K562 (cell line): ENCODE results near the gene TMEM101. TPM values are rescaled to one million over a fixed set of nuclear protein-coding genes. Genes with fewer than 3 reads are reported as not detected.

Experiments
- ARID1B ChIP-seq: fragments of 450-650 bp; IDR thresholded peaks from 2 replicates; pipeline ENCODE4 v1.6.1; 2016; ENCODE audit warnings: antibody characterized with exemption, mild to moderate bottlenecking, inconsistent platforms
- CHD2 ChIP-seq: IDR thresholded peaks from 2 replicates; pipeline ENCODE4 v1.6.1; 2011; ENCODE audit warnings: low read depth, low read length
- RFX5 ChIP-seq: IDR thresholded peaks from 2 replicates; pipeline ENCODE4 v1.6.1; 2011; ENCODE audit warnings: low read depth, mild to moderate bottlenecking, improper control_type of control experiment, low read length
- SNAPC5 ChIP-seq: fragments of 250-450 bp; sonication (Bioruptor Pico); IDR thresholded peaks from 2 replicates; pipeline ENCODE4 v1.8.0; 2021; ENCODE audit warnings: moderate library complexity, mild to moderate bottlenecking, inconsistent platforms
- TCF15 ChIP-seq: fragments of 250-450 bp; sonication (Bioruptor Pico); IDR thresholded peaks from 2 replicates; pipeline ENCODE4 v1.8.0; 2022; ENCODE audit warnings: moderate library complexity, mild to moderate bottlenecking, inconsistent platforms
- WHSC1 ChIP-seq: IDR thresholded peaks from one replicate; pipeline ENCODE4 v1.6.1; 2012; ENCODE audit warnings: low read length, control low read depth, inconsistent platforms
- ZBED1 ChIP-seq: IDR thresholded peaks from 2 replicates; pipeline ENCODE4 v1.6.1; 2014
- ZNF445 ChIP-seq: fragments of 250-450 bp; sonication (Bioruptor Pico); IDR thresholded peaks from 2 replicates; pipeline ENCODE4 v1.4.0; 2020; ENCODE audit warnings: low read depth, mild to moderate bottlenecking, moderate library complexity
- polyA plus RNA-seq, 8 experiments: library from polyadenylated mRNA; depleted of rRNA in 4 of 8; stranded (reverse) in 5 of 8; unstranded in 3 of 8; fragments of >200 nt; fragmentation: Nextera tagmentation in 2 of 8; fragmentation: Illumina TruSeq in 1 of 8; extraction: Ambion mirVana in 2 of 8; extraction: Trizol in 1 of 8; gene quantifications; 2 replicates each; pipeline versions ENCODE4 v1.2.1 to v1.2.3, GENCODE V29; 2011 to 2014; ENCODE audit warnings: inconsistent platforms in 1 of 8, missing spikeins in 1 of 8
- total RNA-seq, 7 experiments: library from RNA; depleted of rRNA in 6 of 7; stranded (reverse); fragments of >200 nt in 6 of 7; fragmentation: Illumina TruSeq in 2 of 7; extraction: Trizol in 2 of 7; gene quantifications; 2 replicates each; pipeline versions ENCODE4 v1.2.1 to v1.2.3, GENCODE V29; 2011 to 2021; ENCODE audit warnings: low replicate concordance in 1 of 7
- TF ChIP-seq, protein P1 (sequence below), 2 experiments: IDR thresholded peaks in 1 of 2; conservative IDR thresholded peaks in 1 of 2; 2 replicates each; pipeline ENCODE4 v1.6.1; 2016; ENCODE audit warnings: low read depth in 2 of 2, mild to moderate bottlenecking in 1 of 2, missing compliant biosample characterization in 1 of 2, missing genetic modification characterization in 1 of 2, moderate library complexity in 1 of 2

Gene TMEM101
- total and polyA plus RNA-seq, 9 of the 15 experiments (the other 6 are each of a cell fraction or from before 2014, with no cell fraction given) = 21.2 to 110 (median 37.8) TPM

DNA sequence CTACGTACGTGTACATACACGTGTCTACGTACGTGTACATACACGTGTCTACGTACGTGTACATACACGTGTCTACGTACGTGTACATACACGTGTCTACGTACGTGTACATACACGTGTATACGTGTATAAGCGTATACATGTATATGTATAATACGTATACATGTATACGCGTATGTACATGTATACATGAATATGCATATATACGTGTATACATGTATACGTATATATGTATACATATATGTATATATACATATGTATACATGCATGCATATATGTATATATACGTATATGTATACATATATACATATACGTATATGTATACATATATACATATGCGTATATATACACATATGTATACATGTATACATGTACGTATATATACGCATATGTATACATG is 38.9 kb downstream of the TMEM101 start (continued):
- TF ChIP-seq SNAPC5 (CRISPR knock-in tag) (no peak), ARID1B (no peak), RFX5 (no peak), TCF15 (CRISPR knock-in tag) (peak; percentile 10; the same call in 1 of the 2 replicates), ZNF445 (CRISPR knock-in tag) (no peak), WHSC1 (no peak), CHD2 (no peak), ZBED1 (no peak)
- TF ChIP-seq, protein P1, sequence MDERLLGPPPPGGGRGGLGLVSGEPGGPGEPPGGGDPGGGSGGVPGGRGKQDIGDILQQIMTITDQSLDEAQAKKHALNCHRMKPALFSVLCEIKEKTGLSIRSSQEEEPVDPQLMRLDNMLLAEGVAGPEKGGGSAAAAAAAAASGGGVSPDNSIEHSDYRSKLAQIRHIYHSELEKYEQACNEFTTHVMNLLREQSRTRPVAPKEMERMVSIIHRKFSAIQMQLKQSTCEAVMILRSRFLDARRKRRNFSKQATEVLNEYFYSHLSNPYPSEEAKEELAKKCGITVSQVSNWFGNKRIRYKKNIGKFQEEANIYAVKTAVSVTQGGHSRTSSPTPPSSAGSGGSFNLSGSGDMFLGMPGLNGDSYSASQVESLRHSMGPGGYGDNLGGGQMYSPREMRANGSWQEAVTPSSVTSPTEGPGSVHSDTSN (CRISPR knock-in tag; IDR thresholded peaks at IDR 0.05; ENCODE audit: low read depth) = no peak
- TF ChIP-seq, protein P1 (tag; conservative IDR thresholded peaks at IDR 0.05; ENCODE audit: low read depth) = no peak
